ENCODE measurements around the gene RNU7-1.

DNA sequence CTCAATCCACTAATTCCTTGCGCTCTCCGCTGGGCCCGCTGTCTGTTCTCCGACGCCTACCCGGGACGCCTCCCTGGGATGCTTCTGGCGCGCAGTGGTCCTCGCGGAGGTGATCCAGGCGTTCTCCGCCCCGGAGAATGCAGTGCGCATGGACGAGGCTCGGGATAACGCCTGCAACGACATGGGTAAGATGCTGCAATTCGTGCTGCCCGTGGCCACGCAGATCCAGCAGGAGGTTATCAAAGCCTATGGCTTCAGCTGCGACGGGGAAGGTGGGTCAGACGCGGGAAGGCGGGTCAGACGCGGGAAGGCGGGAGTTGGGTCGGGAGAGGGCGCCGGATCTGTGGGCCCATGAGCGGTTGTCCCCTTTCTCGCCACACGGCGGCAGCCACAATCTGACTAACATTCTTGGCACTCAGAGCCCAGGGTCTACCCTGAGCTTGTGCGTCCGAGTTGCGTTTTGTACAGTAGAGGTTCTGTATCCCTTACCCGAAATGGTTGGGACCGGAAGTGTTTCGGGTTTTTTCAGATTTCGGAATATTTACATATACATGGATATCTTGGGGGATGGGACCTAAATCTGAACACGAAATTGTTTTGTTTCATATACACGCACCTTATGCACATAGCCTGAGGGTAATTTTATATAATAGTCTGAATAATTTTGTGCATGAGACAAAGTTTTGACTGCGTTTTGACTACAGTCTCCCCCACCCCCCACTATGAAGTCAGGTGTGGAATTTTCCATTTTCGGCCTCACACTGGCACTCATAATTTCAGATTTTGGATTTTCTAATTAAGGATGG is 968 bp downstream of the RNU7-1 start:
- no peak for TF ChIP-seq POLR2AphosphoS5 (IDR thresholded peaks at IDR 0.05; ENCODE audit: low read depth, low read length)
- no peak; the same call in 1 of the 2 replicates for TF ChIP-seq POLR2A (IDR thresholded peaks at IDR 0.05; ENCODE audit: low read depth, low read length)
- TF ChIP-seq TAF1 (IDR thresholded peaks at IDR 0.05; ENCODE audit: borderline replicate concordance, low read depth, low read length) = no peak
